ENCODE data around the gene LOXHD1.

Gene LOXHD1

GRCh38 chr18:46480226-46480625 lies 176.8 kb downstream of the LOXHD1 start:
- no peak for DNase-seq (ENCODE audit: low read depth)

- DNase-seq (ENCODE audit: low read depth): no peak
Observed at GRCh38 chr18:46478796-46479195, 178.2 kb downstream of the LOXHD1 start.

- no peak for DNase-seq (ENCODE audit: low read depth)
Observed at GRCh38 chr18:46477425-46478011, 179.5 kb downstream of the LOXHD1 start.

GRCh38 chr18:46475390-46475752 lies 181.6 kb downstream of the LOXHD1 start:
- no peak for DNase-seq (ENCODE audit: low read depth)

- DNase-seq (ENCODE audit: low read depth): no peak
Observed at GRCh38 chr18:46474487-46475389, 182.3 kb downstream of the LOXHD1 start.

GRCh38 chr18:46471809-46472498 lies 185.1 kb downstream of the LOXHD1 start:
- DNase-seq (ENCODE audit: low read depth): no peak

- DNase-seq (ENCODE audit: low read depth): no peak
Observed at GRCh38 chr18:46470714-46471113, 186.3 kb downstream of the LOXHD1 start.

- DNase-seq (ENCODE audit: low read depth): no peak
Observed at GRCh38 chr18:46469186-46469915, 187.7 kb downstream of the LOXHD1 start.

GRCh38 chr18:46468426-46469180 lies 188.4 kb downstream of the LOXHD1 start:
- no peak for DNase-seq (ENCODE audit: low read depth)

GRCh38 chr18:46466234-46467160 lies 190.5 kb downstream of the LOXHD1 start:
- DNase-seq (ENCODE audit: low read depth): no peak

GRCh38 chr18:46464926-46465655 lies 191.9 kb downstream of the LOXHD1 start:
- DNase-seq (ENCODE audit: low read depth): no peak

GRCh38 chr18:46462523-46462922 lies 194.5 kb downstream of the LOXHD1 start:
- DNase-seq (ENCODE audit: low read depth): no peak

- no peak for DNase-seq (ENCODE audit: low read depth)
Observed at GRCh38 chr18:46461993-46462392, 195.0 kb downstream of the LOXHD1 start.

- no peak for DNase-seq (ENCODE audit: low read depth)
Observed at GRCh38 chr18:46460754-46461153, 196.3 kb downstream of the LOXHD1 start.

GRCh38 chr18:46459789-46460455 lies 197.1 kb downstream of the LOXHD1 start:
- no peak for DNase-seq (ENCODE audit: low read depth)

- DNase-seq (ENCODE audit: low read depth): no peak
Observed at GRCh38 chr18:46458472-46458871, 198.5 kb downstream of the LOXHD1 start.

- DNase-seq (ENCODE audit: low read depth): no peak
Observed at GRCh38 chr18:46456691-46457090, 200.3 kb downstream of the LOXHD1 start.

GRCh38 chr18:46452820-46453219 lies 204.2 kb downstream of the LOXHD1 start:
- DNase-seq (ENCODE audit: low read depth): no peak

GRCh38 chr18:46449499-46449898 lies 207.5 kb downstream of the LOXHD1 start:
- DNase-seq (ENCODE audit: low read depth): no peak
